Smooth muscle cell (in vitro differentiated cells): ENCODE results near the gene TCEA2. TPM values are rescaled to one million over a fixed set of nuclear protein-coding genes. Genes with fewer than 3 reads are reported as not detected.

ENCODE experiments used
- DNase-seq: peaks from one replicate; lab custom pipeline; 2025; ENCODE audit not compliant: unreplicated experiment; lab: John Stamatoyannopoulos, UW
- H2AFZ ChIP-seq: fragments of 200-600 bp; sonication (generic); 2 replicates; pipeline ENCODE4 v1.6.0; 2016; ENCODE audit warnings: antibody characterized with exemption, low read depth, mild to moderate bottlenecking
- H3F3A ChIP-seq: fragments of 200-600 bp; sonication (generic); 2 replicates; pipeline ENCODE4 v1.6.0; 2017; ENCODE audit warnings: antibody characterized with exemption, low read depth
- H3K27ac ChIP-seq: fragments of 200-600 bp; sonication (generic); 2 replicates; pipeline ENCODE4 v1.5.1; 2016; ENCODE audit warnings: low read depth, mild to moderate bottlenecking
- H3K27me3 ChIP-seq: fragments of 200-600 bp; sonication (generic); 2 replicates; pipeline ENCODE4 v1.6.1; 2016; ENCODE audit warnings: low read depth, mild to moderate bottlenecking
- H3K36me3 ChIP-seq: fragments of 200-600 bp; sonication (generic); 2 replicates; pipeline ENCODE4 v1.5.1; 2016; ENCODE audit warnings: low read depth
- H3K4me1 ChIP-seq: fragments of 200-600 bp; sonication (generic); 2 replicates; pipeline ENCODE4 v1.5.1; 2016; ENCODE audit warnings: low read depth
- H3K4me2 ChIP-seq: fragments of 200-600 bp; sonication (generic); 2 replicates; pipeline ENCODE4 v1.6.0; 2016; ENCODE audit warnings: mild to moderate bottlenecking
- H3K4me3 ChIP-seq: fragments of 200-600 bp; sonication (generic); 2 replicates; pipeline ENCODE4 v1.5.1; 2016; ENCODE audit warnings: mild to moderate bottlenecking
- H3K79me2 ChIP-seq: fragments of 200-600 bp; sonication (generic); 2 replicates; pipeline ENCODE4 v1.6.0; 2016; ENCODE audit warnings: low read depth, mild to moderate bottlenecking
- H3K9ac ChIP-seq: fragments of 200-600 bp; sonication (generic); 2 replicates; pipeline ENCODE4 v1.6.0; 2016; ENCODE audit warnings: low read depth
- H3K9me3 ChIP-seq: fragments of 200-600 bp; sonication (generic); replicated peaks from 2 replicates; pipeline ENCODE4 v1.5.1; 2016; ENCODE audit warnings: low read depth
- H4K20me1 ChIP-seq: fragments of 200-600 bp; sonication (generic); 2 replicates; pipeline ENCODE4 v1.6.0; 2016; ENCODE audit warnings: low read depth
- CTCF ChIP-seq: fragments of 200-600 bp; sonication (generic); IDR thresholded peaks from 2 replicates; pipeline ENCODE4 v1.5.1; 2017; ENCODE audit warnings: borderline replicate concordance, mild to moderate bottlenecking, antibody characterized with exemption; ENCODE audit not compliant: insufficient read depth, poor library complexity, severe bottlenecking
- WGBS: methylation state at CpG from one replicate; pipeline ENCODE4 v1.1.7; 2016; ENCODE audit warnings: low lambda C conversion rate; 5-methylcytosine and 5-hydroxymethylcytosine counted together
- polyA plus RNA-seq: library from polyadenylated mRNA; unstranded; fragments of >200 nt; fragmentation: Nextera tagmentation; extraction: Ambion mirVana; gene quantifications from 2 replicates; pipeline ENCODE4 v1.2.1, GENCODE V29; 2016
- total RNA-seq: library from RNA; depleted of rRNA; stranded (reverse); fragments of >200 nt; gene quantifications from 2 replicates; pipeline ENCODE4 v1.2.3, GENCODE V29; 2014

The TCEA2 gene
- total and polyA plus RNA-seq, 2 experiments from 2014 or later = 24.9 to 89.5 TPM

GRCh38 chr20:64062276-64062595 is 762 bp upstream of the TCEA2 start:
- WGBS = 66% methylated on average over 5 of the region's 5 CpGs
- H4K20me1 ChIP-seq = peaks cover 10% of the 10 kb centered on the region
- H3K79me2 ChIP-seq = no peaks in the 10 kb centered on the region
- no peak for TF ChIP-seq CTCF
- no peaks in the 10 kb centered on the region for H3K27me3 ChIP-seq
- peaks cover 6% of the 10 kb centered on the region for H3K4me1 ChIP-seq
- peak overlapping the region; percentile 93 for H3K4me3 ChIP-seq
- peak overlapping the region; percentile 62 for H3K27ac ChIP-seq
- peak overlapping the region; percentile 79 for H3K9ac ChIP-seq
- H2AFZ ChIP-seq = peak overlapping the region; percentile 21
- H3F3A ChIP-seq = no peaks in the 10 kb centered on the region
- H3K4me2 ChIP-seq = peak overlapping the region; percentile 88
- DNase-seq = no peak
- no peaks in the 10 kb centered on the region for H3K36me3 ChIP-seq
- no peaks in the 10 kb centered on the region for H3K9me3 ChIP-seq

GRCh38 chr20:64063389-64064144 is 569 bp downstream of the TCEA2 start:
- Histone ChIP-seq H3K9ac (peak overlapping the region; percentile 78), H3F3A (no peaks in the 10 kb centered on the region), H3K9me3 (no peaks in the 10 kb centered on the region), H3K27ac (peak overlapping the region; percentile 17), H3K4me3 (peak overlapping the region; percentile 93), H2AFZ (no peak overlapping the region), H3K4me1 (peaks cover 6% of the 10 kb centered on the region), H3K27me3 (no peaks in the 10 kb centered on the region), H3K79me2 (no peaks in the 10 kb centered on the region), H3K4me2 (peak overlapping the region; percentile 88), H4K20me1 (peaks cover 10% of the 10 kb centered on the region), H3K36me3 (no peaks in the 10 kb centered on the region)
- WGBS = 6% methylated on average over 30 of the region's 51 CpGs
- TF ChIP-seq CTCF = no peak
- DNase-seq = no peak

GRCh38 chr20:64064145-64064698 is 1.2 kb downstream of the TCEA2 start:
- H3K27ac ChIP-seq = peak overlapping the region; percentile 17
- peaks cover 6% of the 10 kb centered on the region for H3K4me1 ChIP-seq
- no peak overlapping the region for H3K9ac ChIP-seq
- no peaks in the 10 kb centered on the region for H3K79me2 ChIP-seq
- DNase-seq = no peak
- H3F3A ChIP-seq = no peaks in the 10 kb centered on the region
- no peaks in the 10 kb centered on the region for H3K9me3 ChIP-seq
- no peaks in the 10 kb centered on the region for H3K36me3 ChIP-seq
- 71% methylated on average over 12 of the region's 12 CpGs for WGBS
- no peak for TF ChIP-seq CTCF
- no peaks in the 10 kb centered on the region for H3K27me3 ChIP-seq
- peaks cover 10% of the 10 kb centered on the region for H4K20me1 ChIP-seq
- H3K4me2 ChIP-seq = peak overlapping the region; percentile 88
- peak overlapping the region; percentile 93 for H3K4me3 ChIP-seq
- H2AFZ ChIP-seq = no peak overlapping the region
